Ammon's horn (tissue), 1 donor: ENCODE data around the gene CALY.

Source experiments
- DNase-seq: peaks from one replicate; pipeline ENCODE4 v3.0.0-alpha.2; 2016; ENCODE audit warnings: low spot score

The CALY gene

DNA sequence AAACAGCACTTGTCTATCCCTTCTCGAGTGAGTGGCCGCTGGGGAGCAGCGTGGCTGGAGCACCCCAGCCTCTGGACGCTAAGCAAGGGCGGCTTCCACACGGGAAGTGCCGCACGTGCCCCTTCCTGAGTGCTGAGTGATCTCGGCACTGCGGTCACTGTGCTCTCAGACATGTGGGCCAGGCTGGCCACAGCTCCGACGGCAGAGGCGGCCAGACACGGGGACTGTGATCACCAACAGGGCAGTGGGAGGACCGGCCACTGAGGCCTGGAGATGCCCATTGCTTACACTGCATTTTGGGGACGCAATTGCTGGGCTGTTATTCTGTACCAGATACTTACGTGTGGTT, 29.4 kb upstream of the CALY start:
- DNase-seq, result no peak

DNA sequence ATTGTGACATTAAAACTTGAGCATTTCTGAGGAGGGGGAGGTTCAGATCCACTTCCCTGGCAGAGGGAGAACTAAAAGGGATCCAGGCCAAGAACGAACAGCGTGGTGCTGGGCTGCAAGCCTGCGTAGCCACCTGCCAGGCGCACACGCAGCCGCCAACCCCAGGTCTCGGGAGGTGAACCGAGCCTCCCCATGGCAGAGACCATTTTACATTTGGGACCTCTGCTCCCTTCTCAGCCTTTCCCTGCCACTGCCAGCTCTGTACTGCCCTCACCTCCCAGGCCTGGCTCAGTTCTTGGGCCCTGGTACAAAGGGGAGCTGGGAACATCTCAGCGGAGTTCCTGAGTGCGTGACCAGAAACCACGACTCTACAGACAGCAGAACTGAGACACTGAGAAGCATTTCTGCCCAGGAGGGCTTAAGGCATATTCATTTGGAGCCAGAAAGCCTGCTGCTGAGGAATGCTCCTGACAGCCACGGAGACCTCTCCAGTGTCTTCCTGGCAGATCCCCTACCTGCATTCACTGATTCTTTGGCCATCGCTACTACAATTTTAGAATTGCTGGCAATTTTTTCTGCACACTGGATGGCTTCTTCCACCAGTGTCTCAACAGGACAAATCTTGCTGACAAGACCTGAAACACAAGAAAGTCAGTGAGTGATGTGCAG, 28.9 kb upstream of the CALY start:
- no peak for DNase-seq

DNA sequence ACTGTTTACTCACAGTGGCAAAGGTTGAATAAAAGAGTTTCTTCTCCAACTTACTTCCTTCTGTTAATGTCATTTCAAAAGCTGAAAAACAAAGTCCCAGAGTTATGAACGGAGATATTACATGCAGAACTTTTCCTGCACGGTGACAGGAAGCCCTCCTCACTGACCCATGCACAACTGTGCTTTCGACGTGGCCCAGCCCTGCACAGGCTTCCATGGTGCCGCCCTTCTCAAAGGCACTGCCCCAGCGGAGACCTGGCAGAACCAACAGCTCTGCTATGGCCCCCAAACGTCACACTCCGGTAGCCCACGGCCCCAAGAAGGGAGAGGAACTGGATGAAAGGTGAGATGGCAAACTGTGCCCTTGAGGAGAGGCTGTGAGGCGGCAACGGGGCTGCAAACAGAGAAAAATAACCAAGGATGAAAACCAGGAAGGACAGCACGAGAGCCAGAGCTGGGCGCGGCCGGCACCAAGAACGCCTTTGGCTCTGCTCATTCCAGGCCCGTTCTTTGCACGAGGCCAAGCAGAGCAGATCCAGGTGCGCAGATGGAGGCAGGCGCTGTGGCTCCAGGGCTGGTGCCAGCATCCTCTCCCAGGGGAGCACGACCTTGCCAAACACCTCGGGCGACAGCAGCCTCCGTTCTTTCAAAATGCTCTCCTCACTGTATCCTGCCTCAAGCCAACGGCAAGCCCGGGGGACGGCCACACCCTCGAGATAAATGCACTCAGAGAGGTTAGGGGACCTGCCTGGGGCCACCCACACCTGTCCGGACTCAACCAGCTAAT, 28.1 kb upstream of the CALY start:
- no peak for DNase-seq

DNA sequence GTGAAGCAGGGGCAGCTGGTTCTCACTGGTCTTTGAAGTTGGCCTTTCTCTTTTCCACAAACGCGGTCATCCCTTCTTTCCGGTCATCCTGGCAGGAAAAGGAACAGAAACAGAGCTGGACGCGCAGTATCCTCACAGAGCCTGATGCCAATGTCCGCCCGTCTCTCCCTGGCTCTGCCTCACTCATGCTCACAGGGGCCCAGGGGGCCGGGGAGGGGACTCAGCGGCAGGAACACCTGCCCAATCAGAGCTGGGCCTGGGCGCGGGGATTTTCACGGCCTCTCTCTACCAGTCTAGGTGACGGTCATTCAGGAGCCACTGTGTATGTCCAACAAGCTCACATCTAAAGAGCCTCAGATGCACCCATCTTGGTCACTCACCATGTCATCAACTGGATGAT, 26.1 kb upstream of the CALY start:
- no peak for DNase-seq

GRCh38 chr10:133361773-133362441, 25.2 kb upstream of the CALY start:
- no peak for DNase-seq

DNA sequence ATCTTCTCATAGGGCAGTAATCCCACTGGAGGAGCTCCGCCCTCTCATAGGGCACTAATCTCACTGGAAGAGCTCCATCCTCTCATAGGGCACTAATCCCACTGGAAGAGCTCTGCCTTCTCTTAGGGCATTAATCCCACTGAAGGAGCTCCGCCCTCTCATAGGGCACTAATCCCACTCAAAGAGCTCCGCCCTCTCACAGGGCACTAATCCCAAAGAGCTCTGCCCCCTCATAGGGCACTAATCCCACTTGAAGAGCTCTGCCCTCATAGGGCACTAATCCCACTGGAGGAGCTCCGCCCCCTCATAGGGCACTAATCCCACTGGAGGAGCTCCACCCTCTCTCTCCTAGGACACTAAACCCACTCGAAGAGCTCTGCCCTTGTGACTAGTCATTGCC, 24.5 kb upstream of the CALY start:
- DNase-seq, result no peak

- DNase-seq, result no peak
Measured at GRCh38 chr10:133359972-133360610, 23.4 kb upstream of the CALY start.

GRCh38 chr10:133359554-133359971, 22.9 kb upstream of the CALY start:
- no peak for DNase-seq

DNA sequence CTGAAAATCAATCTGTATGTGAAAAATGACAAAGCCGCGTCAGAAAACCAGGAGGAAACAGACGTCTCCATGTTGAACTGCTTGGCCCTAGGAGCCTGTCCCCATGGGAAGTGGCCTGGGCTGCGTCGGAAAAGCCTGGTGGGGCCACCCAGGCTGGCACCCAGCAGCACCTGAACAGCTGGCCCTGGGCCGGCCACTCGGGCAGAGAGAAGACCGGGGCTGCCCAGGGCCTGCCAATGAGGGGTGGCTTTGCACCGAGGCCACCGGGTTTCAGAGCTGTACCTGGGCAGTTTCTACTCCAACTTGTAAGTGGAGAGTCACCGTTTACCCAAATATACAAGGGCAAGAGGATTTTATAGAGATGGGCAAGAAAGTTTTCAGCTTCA, 22.2 kb upstream of the CALY start:
- no peak for DNase-seq

DNA sequence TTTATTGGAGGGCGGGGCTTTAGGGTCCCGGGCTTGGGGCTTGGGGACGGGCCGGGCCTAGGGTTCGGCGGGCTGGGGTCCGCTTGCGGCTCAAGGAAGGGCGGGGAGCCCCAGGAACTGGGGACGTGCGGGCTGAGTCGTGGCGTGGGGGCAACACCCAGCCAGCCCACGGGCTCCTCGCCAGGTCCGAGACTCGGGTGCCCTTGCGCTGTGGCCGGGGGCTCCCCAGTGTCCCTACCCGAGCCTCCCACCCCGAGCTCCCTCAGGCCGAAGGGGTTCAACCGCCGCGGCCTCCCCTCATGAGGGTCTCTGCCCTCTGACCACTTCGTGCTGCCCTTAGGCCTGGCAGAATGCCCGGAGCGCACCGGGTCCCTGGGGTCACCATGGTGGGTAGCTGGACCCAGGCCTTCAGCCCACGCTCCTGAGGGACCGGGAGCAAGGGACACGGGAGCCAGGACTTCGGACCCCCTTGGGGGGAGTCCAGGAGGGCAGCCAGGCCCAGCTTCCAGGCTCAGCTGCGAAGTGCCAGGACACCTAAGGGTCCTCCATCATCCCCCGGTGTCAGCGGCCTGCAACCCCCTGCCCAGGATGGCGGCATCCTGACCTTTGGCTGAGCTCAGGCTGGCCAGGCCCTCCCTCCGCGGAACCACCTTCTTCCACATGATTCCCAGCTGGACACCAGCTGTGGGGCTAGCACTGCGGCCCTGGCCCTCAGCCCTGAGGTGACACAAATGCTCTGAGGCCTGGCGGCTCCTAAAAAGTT, 21.6 kb upstream of the CALY start:
- no peak for DNase-seq

DNA sequence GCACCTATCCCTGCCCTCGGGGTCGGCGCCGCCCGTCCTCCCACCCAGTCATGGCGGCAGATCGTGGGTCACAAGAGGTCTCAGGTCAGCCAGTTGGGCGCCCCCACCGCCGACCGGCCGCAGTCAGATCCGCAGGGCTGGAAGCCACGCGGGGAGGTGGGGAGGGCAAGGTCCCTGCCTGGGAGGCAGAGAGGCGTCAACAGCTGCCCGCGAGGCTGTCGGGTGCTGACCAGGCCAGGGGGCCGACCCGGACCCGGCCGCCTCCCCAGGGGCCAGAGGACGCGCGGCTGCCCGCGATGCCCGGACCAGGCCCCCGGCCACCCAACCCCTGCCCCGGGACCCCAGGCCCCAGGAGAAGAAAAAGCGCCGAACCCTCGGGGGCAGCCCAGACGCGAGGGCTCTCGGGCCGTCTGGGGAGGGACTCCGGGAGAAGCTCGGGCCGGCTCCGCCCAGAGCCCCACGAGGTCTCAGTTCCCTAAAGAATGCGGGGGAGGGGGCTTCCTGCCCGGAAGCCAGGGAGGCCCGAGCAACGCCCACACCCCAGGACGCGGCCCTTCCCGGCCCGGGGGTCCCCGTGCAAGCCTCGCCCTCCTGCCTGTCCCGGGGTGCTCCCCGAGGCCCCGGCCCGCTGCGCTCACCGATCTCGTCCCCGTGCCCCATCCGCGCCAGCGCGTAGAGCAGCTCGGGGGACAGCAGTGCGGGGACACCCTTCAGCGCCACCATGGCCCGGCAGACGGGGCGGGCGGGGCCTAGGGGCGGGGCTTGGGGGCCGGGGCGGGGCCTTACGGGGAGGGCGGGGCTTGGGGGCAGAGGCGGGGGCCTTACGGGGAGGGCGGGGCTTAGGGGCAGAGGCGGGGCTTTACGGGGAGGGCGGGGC, 20.8 kb upstream of the CALY start, which contains the start of gene FUOM:
Gene FUOM (minus strand): TSS at position 735 of the 877 bp plus-strand sequence. CDS start 12 bp downstream, at position 723.
- DNase-seq, result no peak

GRCh38 chr10:133356549-133357284, 20.0 kb upstream of the CALY start:
- no peak for DNase-seq

DNA sequence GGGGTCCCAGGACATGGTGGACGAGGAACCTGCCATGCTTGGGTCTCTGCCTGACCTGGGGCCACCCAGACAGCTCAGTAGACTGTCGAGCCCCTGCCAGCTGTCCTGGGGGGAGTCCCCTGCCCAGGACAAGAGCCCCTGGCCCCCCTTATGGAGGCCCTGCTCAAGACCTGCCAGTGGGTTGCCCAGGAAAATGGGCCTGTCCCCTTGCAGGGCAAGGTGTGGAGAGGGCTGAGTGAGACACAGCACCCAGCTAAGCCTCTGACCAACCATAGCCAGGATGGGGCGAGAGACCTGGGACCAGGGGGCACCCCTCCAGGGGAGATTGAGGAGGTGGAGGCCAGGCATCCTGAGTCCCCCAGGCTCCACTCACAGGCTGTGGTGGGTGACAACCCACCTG, 19.3 kb upstream of the CALY start:
- no peak for DNase-seq

- no peak for DNase-seq
Measured at GRCh38 chr10:133355266-133355665, 18.6 kb upstream of the CALY start.

- no peak for DNase-seq
Measured at GRCh38 chr10:133354672-133355240, 18.1 kb upstream of the CALY start.

DNA sequence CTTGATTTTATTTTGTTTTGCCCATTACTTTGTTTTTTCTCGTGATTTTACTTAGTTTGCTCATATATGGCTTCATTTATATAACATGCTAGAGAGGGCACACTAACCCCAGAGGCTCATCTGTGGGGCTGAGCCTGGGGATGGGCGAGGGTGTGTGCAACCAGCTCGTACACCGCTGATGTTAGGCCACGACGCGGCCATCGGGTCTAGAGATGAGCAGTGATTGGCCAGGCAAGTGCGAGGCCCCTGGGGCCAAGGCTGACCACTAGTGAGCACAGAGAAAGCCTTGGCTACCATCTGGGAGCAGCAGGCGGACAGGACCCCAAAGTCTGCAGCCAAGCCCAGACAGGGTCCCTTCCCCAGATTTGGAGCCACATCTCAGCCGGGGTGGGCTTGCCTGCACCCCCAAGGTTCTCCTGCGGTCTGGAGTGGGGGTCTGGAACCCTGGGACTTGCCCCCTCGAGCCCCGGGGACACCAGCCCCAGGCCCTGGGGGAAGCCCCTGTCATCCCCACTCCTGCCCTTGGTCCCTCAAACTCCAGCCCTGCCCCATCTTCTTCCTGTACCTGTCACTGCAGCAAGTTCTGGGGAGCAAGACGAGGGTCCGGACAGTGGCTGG, 17.4 kb upstream of the CALY start:
- DNase-seq, result no peak

- DNase-seq, result no peak
Measured at GRCh38 chr10:133353202-133353959, 16.7 kb upstream of the CALY start.
